ENCODE results near the gene TSR3.

Gene TSR3

GRCh38 chr16:1340730-1341494 lies 10.8 kb downstream of the TSR3 start:
- no peak for DNase-seq (ENCODE audit: extremely low spot score)

GRCh38 chr16:1338855-1339675 lies 12.6 kb downstream of the TSR3 start:
- DNase-seq (ENCODE audit: extremely low spot score), result no peak
- POLR2A ChIA-PET, result no interaction called here
- CTCF ChIA-PET, result interaction anchor here (0.7 to 2.0 kb wide), 4 partner anchors 13 to 73 kb away, joined by 3 to 16 read pairs (median 6); no protein-coding TSS in a partner anchor
- TF ChIP-seq CTCF (IDR thresholded peaks at IDR 0.05; ENCODE audit: control extremely low read depth, extremely low read depth, low read depth, missing control alignments), result no peak

More at GRCh38 chr16:1340730-1341494, 10.8 kb downstream of the TSR3 start:
- CTCF ChIA-PET, result interaction anchor here (1.1 to 1.5 kb wide), 2 partner anchors 10 to 24 kb away, joined by 3 to 5 read pairs; partner anchors contain the start of genes GNPTG and TSR3
- no peak for TF ChIP-seq CTCF (IDR thresholded peaks at IDR 0.05; ENCODE audit: control extremely low read depth, extremely low read depth, low read depth, missing control alignments)
- POLR2A ChIA-PET, result no interaction called here

DNA sequence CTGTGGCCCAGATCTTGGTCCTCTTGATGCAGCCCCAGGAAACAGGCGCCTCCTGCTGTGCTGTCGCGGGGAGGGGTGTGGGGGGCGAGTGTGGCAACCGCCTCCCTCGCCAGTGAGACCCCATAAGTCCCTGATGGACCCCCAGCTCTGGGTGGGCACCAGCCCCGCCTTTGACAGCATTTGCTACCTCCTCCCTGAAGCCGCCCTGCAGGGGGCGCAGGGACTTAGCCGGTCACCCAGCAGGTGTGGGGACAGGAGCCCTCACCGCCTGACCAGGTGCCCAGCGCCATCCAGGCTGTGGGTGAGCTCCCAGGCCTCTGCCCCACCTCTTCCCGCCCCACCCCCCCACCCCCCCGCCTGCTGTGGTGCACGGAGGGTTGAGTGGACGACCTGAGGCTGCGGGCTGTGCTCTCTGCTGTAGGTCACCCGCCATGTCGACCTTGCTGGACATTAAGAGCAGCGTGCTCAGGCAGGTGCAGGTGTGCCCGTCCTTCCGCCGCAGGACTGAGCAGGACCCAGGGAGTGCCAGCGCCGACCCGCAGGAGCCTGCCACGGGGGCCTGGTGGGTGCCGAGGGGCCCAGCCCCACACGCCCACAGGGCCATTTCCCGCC lies 13.5 kb downstream of the TSR3 start:
- peak; percentile 80 for TF ChIP-seq CTCF (IDR thresholded peaks at IDR 0.05; ENCODE audit: control extremely low read depth, extremely low read depth, low read depth, missing control alignments)
- POLR2A ChIA-PET, result no interaction called here
- CTCF ChIA-PET, result interaction anchor here (0.7 to 2.0 kb wide), 12 partner anchors 9 to 368 kb away, joined by 3 to 16 read pairs (median 4); partner anchors contain the start of gene MAPK8IP3
- DNase-seq (ENCODE audit: extremely low spot score), result no peak

DNA sequence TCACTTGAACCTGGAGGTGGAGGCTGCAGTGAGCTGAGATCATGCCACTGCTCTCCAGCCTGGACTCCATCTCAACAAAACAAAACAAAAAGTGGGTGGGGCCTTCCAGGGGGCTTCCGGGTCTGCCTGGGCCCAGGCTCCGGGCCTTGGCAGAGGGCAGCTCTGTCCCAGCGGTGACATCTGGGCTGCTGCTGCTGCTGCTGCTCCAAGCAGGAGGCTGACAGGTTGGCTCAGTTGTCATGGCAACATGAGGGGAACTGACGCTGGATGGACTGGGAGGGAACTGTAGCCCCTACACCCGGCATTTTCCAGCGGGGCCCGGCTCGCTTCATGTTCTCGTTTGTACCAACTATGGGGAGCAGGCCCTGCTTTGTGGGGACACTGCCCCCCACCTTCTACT lies 14.2 kb downstream of the TSR3 start:
- no peak for DNase-seq (ENCODE audit: extremely low spot score)
- TF ChIP-seq CTCF (IDR thresholded peaks at IDR 0.05; ENCODE audit: control extremely low read depth, extremely low read depth, low read depth, missing control alignments), result no peak
- POLR2A ChIA-PET, result interaction anchor here (0.6 kb wide), 1 partner anchor 370 kb away, joined by 6 read pairs; no protein-coding TSS in a partner anchor
- CTCF ChIA-PET, result interaction anchor here (0.6 to 2.0 kb wide), 13 partner anchors 8 to 368 kb away, joined by 3 to 16 read pairs (median 4); partner anchors contain the start of gene MAPK8IP3

DNA sequence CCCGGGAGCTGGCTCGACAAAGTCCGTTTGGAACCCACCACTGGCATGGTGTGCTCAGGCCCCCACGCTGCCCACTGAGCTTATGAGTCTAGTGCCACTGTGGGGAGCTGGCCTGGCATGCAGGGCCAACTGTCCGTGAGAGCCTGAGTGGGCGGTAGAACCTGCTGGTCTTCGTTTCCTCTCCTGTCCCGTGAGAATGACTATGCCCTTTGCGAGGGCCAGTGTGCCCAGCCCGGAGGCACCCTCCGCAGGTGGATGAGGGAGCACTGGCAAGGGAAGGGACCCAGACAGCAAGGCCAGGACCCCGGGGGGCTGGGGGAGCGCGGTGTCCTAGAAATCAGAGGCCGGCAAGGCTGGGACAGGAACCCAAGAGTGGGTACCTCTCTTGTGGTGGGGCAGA lies 15.1 kb downstream of the TSR3 start:
- no peak for DNase-seq (ENCODE audit: extremely low spot score)
- no peak for TF ChIP-seq CTCF (IDR thresholded peaks at IDR 0.05; ENCODE audit: control extremely low read depth, extremely low read depth, low read depth, missing control alignments)
- POLR2A ChIA-PET, result no interaction called here
- CTCF ChIA-PET, result interaction anchor here (1.1 to 1.7 kb wide), 6 partner anchors 8 to 28 kb away, joined by 3 to 5 read pairs (median 3); no protein-coding TSS in a partner anchor

- ChIA-PET POLR2A (no interaction called here), CTCF (interaction anchor here (1.1 to 1.7 kb wide), 6 partner anchors 8 to 28 kb away, joined by 3 to 5 read pairs (median 3); no protein-coding TSS in a partner anchor)
- DNase-seq (ENCODE audit: extremely low spot score), result no peak
- TF ChIP-seq CTCF (IDR thresholded peaks at IDR 0.05; ENCODE audit: control extremely low read depth, extremely low read depth, low read depth, missing control alignments), result no peak
Measured at GRCh38 chr16:1335996-1336395, 15.7 kb downstream of the TSR3 start.

Data from GM10248 (cell line).